GM23248 (cell line): Measurements from ENCODE around the gene ARG1. TPM values are rescaled to one million over a fixed set of nuclear protein-coding genes. Genes with fewer than 3 reads are reported as not detected.
A peak's percentile ranks its signal among the peaks of the same experiment; 100 is the strongest.

ENCODE experiments used
- DNase-seq: peaks from one replicate; pipeline ENCODE4 v3.0.0-alpha.2; 2015
- H2AFZ ChIP-seq: fragments of 200-600 bp; sonication (generic); 2 replicates; pipeline ENCODE4 v1.6.1; 2016; ENCODE audit warnings: antibody characterized with exemption
- H3F3A ChIP-seq: fragments of 200-600 bp; sonication (generic); 2 replicates; pipeline ENCODE4 v1.6.1; 2016; ENCODE audit warnings: mild to moderate bottlenecking, antibody characterized with exemption, mixed run types; ENCODE audit not compliant: insufficient read depth
- H3K27ac ChIP-seq: fragments of 200-600 bp; sonication (generic); 2 replicates; pipeline ENCODE4 v1.5.1; 2016; ENCODE audit warnings: mild to moderate bottlenecking
- H3K27me3 ChIP-seq: fragments of 200-600 bp; sonication (generic); replicated peaks from 2 replicates; pipeline ENCODE4 v1.6.1; 2016; ENCODE audit warnings: mild to moderate bottlenecking; ENCODE audit not compliant: insufficient read depth
- H3K36me3 ChIP-seq: fragments of 200-600 bp; sonication (generic); 2 replicates; pipeline ENCODE4 v1.6.1; 2016; ENCODE audit warnings: low read depth, mild to moderate bottlenecking
- H3K4me1 ChIP-seq: fragments of 200-600 bp; sonication (generic); 2 replicates; pipeline ENCODE4 v1.6.1; 2016; ENCODE audit warnings: mild to moderate bottlenecking; ENCODE audit not compliant: insufficient read depth
- H3K4me2 ChIP-seq: fragments of 200-600 bp; sonication (generic); one replicate; pipeline ENCODE4 v1.6.1; 2016; ENCODE audit warnings: mild to moderate bottlenecking; ENCODE audit not compliant: unreplicated experiment
- H3K4me3 ChIP-seq: fragments of 200-600 bp; sonication (generic); 2 replicates; pipeline ENCODE4 v1.5.1; 2016; ENCODE audit warnings: mild to moderate bottlenecking
- H3K79me2 ChIP-seq: fragments of 200-600 bp; sonication (generic); 2 replicates; pipeline ENCODE4 v1.6.1; 2016; ENCODE audit warnings: mild to moderate bottlenecking; ENCODE audit not compliant: insufficient read depth
- H3K9ac ChIP-seq: fragments of 200-600 bp; sonication (generic); 2 replicates; pipeline ENCODE4 v1.6.1; 2016; ENCODE audit warnings: mild to moderate bottlenecking
- H3K9me2 ChIP-seq: fragments of 200-600 bp; sonication (generic); 2 replicates; pipeline ENCODE4 v1.6.1; 2016; ENCODE audit warnings: mixed run types, mild to moderate bottlenecking, moderate library complexity; ENCODE audit not compliant: insufficient read depth
- H3K9me3 ChIP-seq: fragments of 200-600 bp; sonication (generic); one replicate; pipeline ENCODE4 v1.6.1; 2017; ENCODE audit warnings: low read depth
- H4K20me1 ChIP-seq: fragments of 200-600 bp; sonication (generic); 2 replicates; pipeline ENCODE4 v1.6.0; 2016; ENCODE audit not compliant: insufficient read depth
- EZH2 ChIP-seq: fragments of 200-600 bp; sonication (generic); IDR thresholded peaks from 2 replicates; pipeline ENCODE4 v1.6.1; 2018; ENCODE audit warnings: antibody characterized with exemption, mild to moderate bottlenecking; ENCODE audit not compliant: insufficient read depth, poor library complexity, severe bottlenecking
- EZH2phosphoT487 ChIP-seq: fragments of 200-600 bp; sonication (generic); IDR thresholded peaks from 2 replicates; pipeline ENCODE4 v1.6.1; 2018; ENCODE audit warnings: antibody characterized with exemption, moderate library complexity, mild to moderate bottlenecking, low read depth; ENCODE audit not compliant: insufficient read depth
- WGBS, 2 experiments: methylation state at CpG; one replicate each; pipeline ENCODE4 v1.1.6; 2015 to 2017; ENCODE audit warnings: low lambda C conversion rate in 2 of 2, low coverage in 1 of 2; ENCODE audit errors: missing lambda C conversion rate in 2 of 2; 5-methylcytosine and 5-hydroxymethylcytosine counted together
- in situ Hi-C: fragments of 300-500 bp; cut with MboI; formaldehyde crosslinking; loops from 2 replicates; pipeline ENCODE4 v1.15.0; 2020
- polyA plus RNA-seq: library from polyadenylated mRNA; unstranded; fragments of >200 nt; fragmentation: Nextera tagmentation; extraction: Ambion mirVana; gene quantifications from 2 replicates; pipeline ENCODE4 v1.2.1, GENCODE V29; 2016
- total RNA-seq: library from RNA; depleted of rRNA; stranded (reverse); fragments of >200 nt; shearing (Covaris generic); gene quantifications from 2 replicates; pipeline ENCODE4 v1.2.3, GENCODE V29; 2014

Gene ARG1
- total and polyA plus RNA-seq, 2 experiments from 2014 or later, result not detected

DNA sequence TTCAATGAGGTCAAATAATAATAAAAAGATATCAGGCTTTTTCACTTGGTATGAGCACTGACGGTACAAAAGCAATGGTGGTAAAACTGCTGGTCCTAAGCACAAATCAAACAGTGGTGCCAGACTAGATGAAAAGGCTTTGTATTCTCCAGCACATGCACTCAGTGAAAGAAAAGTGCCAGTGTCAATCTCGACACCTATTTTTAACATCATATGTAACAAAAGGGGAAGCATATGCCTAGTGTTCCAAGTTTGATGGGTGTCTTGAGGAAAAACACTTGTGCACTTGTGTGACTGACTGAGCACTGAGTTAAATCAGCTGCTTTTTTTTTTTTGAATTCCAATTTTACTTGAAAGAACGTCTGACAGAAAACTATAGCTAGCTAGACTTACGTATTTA lies 27.7 kb downstream of the ARG1 start:
- H2AFZ ChIP-seq, result no peak overlapping the region
- WGBS, 2 experiments, result 87 to 95% methylated on average over 4 of the region's 4 CpGs
- H3K9ac ChIP-seq, result no peak overlapping the region
- H3K4me1 ChIP-seq, result peaks cover 10% of the 10 kb centered on the region
- H3K9me3 ChIP-seq, result no peaks in the 10 kb centered on the region
- no peak for DNase-seq
- TF ChIP-seq EZH2 (no peak), EZH2phosphoT487 (no peak)
- no peaks in the 10 kb centered on the region for H3K27me3 ChIP-seq
- no peak overlapping the region for H3K27ac ChIP-seq
- no peaks in the 10 kb centered on the region for H4K20me1 ChIP-seq
- H3K4me3 ChIP-seq, result no peak overlapping the region
- no peaks in the 10 kb centered on the region for H3K79me2 ChIP-seq
- H3K36me3 ChIP-seq, result peaks cover 87% of the 10 kb centered on the region
- H3F3A ChIP-seq, result peaks cover 28% of the 10 kb centered on the region
- in situ Hi-C loops, result no loop called here
- no peak overlapping the region for H3K4me2 ChIP-seq
- H3K9me2 ChIP-seq, result no peaks in the 10 kb centered on the region

DNA sequence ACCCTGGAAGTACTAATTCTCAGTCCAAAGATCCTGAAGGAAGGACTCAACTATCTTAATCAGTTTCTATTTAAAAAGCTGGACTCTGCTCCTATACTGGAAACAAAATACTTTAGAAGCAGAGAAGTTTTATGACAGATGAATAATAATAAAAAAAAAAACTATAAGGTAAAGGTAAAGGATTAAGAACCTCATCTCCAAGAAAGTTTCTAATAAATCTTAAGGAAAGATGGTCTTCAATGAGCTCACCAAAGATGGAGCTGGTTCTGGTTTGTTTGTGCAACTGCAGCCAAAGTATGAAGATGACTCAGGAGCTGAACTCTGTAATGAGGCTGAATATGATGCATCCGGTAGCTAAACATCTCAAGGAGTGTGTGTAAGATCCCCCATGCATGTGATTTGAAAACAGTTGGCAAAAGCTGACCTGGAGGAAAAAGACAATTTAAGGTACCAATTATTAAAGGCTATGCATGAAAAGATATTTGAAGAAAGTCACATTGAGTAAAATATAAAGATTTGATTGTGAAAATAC lies 29.8 kb downstream of the ARG1 start:
- Histone ChIP-seq H3K4me1 (peaks cover 10% of the 10 kb centered on the region), H4K20me1 (no peaks in the 10 kb centered on the region), H3F3A (peaks cover 29% of the 10 kb centered on the region), H3K27ac (peak overlapping the region; percentile 67), H3K4me3 (no peak overlapping the region), H2AFZ (no peak overlapping the region), H3K79me2 (no peaks in the 10 kb centered on the region), H3K9me2 (no peaks in the 10 kb centered on the region), H3K27me3 (no peaks in the 10 kb centered on the region), H3K36me3 (peaks cover 81% of the 10 kb centered on the region), H3K4me2 (peak overlapping the region; percentile 22), H3K9me3 (no peaks in the 10 kb centered on the region), H3K9ac (peak overlapping the region; percentile 18; the same call in 1 of the 2 replicates)
- DNase-seq, result peak; percentile 94
- TF ChIP-seq EZH2 (no peak), EZH2phosphoT487 (no peak)
- in situ Hi-C loops, result no loop called here
- 0% methylated on average over 1 of the region's 1 CpG for WGBS, 2 experiments

DNA sequence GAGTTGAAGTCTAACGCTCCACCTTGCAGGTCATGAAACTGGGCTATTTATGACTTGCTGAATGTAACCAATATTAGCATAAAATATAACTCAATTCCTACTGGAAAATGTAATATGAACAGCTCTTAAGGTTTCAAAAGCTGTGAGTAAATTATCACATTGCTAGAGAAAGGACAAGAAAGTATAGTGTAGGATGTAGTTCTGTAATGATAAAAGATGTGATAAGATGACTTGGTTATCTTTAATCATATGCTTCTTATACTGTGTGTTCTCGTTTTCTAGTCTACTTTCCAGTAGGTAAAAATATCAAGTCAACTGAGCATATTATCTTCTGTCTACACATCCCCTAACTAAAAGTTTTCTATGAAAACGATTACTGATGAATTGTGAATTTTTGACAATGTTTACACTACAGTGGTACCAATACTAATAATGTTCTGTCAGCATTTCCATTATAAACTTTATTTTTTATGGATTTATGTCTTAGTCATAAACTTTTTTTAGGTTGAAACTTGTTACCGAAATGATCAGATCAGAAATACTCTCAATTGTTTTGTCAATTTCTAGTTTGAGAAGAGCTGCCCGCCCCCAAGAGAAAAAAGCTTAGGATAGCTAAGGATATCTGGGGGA lies 40.4 kb downstream of the ARG1 start:
- H3K9ac ChIP-seq, result no peak overlapping the region
- H4K20me1 ChIP-seq, result no peaks in the 10 kb centered on the region
- H3K4me1 ChIP-seq, result no peaks in the 10 kb centered on the region
- H3K4me3 ChIP-seq, result no peak overlapping the region
- in situ Hi-C loops, result no loop called here
- no peak overlapping the region for H2AFZ ChIP-seq
- peaks cover 76% of the 10 kb centered on the region for H3K36me3 ChIP-seq
- no peaks in the 10 kb centered on the region for H3K27me3 ChIP-seq
- H3K4me2 ChIP-seq, result no peak overlapping the region
- no peaks in the 10 kb centered on the region for H3F3A ChIP-seq
- no peak overlapping the region for H3K27ac ChIP-seq
- 84 to 91% methylated on average over 5 of the region's 5 CpGs for WGBS, 2 experiments
- no peak for TF ChIP-seq EZH2phosphoT487
- no peaks in the 10 kb centered on the region for H3K9me3 ChIP-seq
- DNase-seq, result no peak
- no peaks in the 10 kb centered on the region for H3K9me2 ChIP-seq
- no peaks in the 10 kb centered on the region for H3K79me2 ChIP-seq

DNA sequence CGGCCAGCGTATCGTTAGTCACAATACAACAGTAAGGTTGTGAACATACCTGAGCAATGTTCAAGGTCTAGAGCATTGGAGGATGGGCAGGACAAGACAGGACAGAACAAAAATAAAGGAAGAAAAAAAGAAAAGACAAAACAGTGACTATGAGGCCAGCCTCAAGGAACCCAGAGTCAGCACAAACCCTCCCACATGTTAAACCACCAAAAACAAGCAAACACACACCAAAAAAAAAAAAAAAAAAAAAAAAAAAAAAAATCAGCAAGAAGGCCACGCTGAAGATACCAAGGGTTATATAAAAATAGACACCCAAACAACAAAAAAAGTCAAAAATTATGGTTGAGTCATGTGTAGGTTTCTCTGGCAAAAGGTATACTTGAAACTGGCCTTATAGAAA lies 42.2 kb downstream of the ARG1 start:
- TF ChIP-seq EZH2 (no peak), EZH2phosphoT487 (no peak)
- Histone ChIP-seq H3K36me3 (peaks cover 82% of the 10 kb centered on the region), H3K4me3 (no peak overlapping the region), H3K27ac (no peak overlapping the region), H3K4me1 (no peaks in the 10 kb centered on the region), H4K20me1 (no peaks in the 10 kb centered on the region), H2AFZ (no peak overlapping the region), H3K4me2 (no peak overlapping the region), H3K9ac (no peak overlapping the region), H3K79me2 (no peaks in the 10 kb centered on the region), H3K9me2 (no peaks in the 10 kb centered on the region), H3K9me3 (no peaks in the 10 kb centered on the region), H3K27me3 (no peaks in the 10 kb centered on the region), H3F3A (no peaks in the 10 kb centered on the region)
- no peak for DNase-seq
- 89 to 95% methylated on average over 4 of the region's 4 CpGs for WGBS, 2 experiments
- in situ Hi-C loops, result no loop called here
